Karpas-422 (cell line): Measurements from ENCODE around the gene IDUA. TPM values are rescaled to one million over a fixed set of nuclear protein-coding genes. Genes with fewer than 3 reads are reported as not detected.

Experiments
- DNase-seq: peaks from one replicate; pipeline ENCODE4 v3.0.0-alpha.2; 2015
- H2AFZ ChIP-seq: fragments of 200-600 bp; sonication (generic); 2 replicates; pipeline ENCODE4 v1.6.1; 2014; ENCODE audit warnings: antibody characterized with exemption, low read length, mixed read lengths
- H3K27ac ChIP-seq: fragments of 200-600 bp; sonication (generic); 2 replicates; pipeline ENCODE4 v1.5.1; 2014; ENCODE audit warnings: mild to moderate bottlenecking, low read length, moderate library complexity
- H3K27me3 ChIP-seq: fragments of 200-600 bp; sonication (generic); 2 replicates; pipeline ENCODE4 v1.6.1; 2014; ENCODE audit warnings: low read length, mixed read lengths
- H3K36me3 ChIP-seq: fragments of 200-600 bp; sonication (generic); 2 replicates; pipeline ENCODE4 v1.6.1; 2014; ENCODE audit warnings: low read length, mixed read lengths; ENCODE audit not compliant: insufficient read depth
- H3K4me1 ChIP-seq: fragments of 200-600 bp; sonication (generic); 2 replicates; pipeline ENCODE4 v1.6.1; 2014; ENCODE audit warnings: mild to moderate bottlenecking, low read length, mixed read lengths
- H3K4me2 ChIP-seq: fragments of 200-600 bp; sonication (generic); 2 replicates; pipeline ENCODE4 v1.6.1; 2014; ENCODE audit warnings: low read length, low read depth, mild to moderate bottlenecking; ENCODE audit not compliant: poor library complexity, severe bottlenecking
- H3K4me3 ChIP-seq: fragments of 200-600 bp; sonication (generic); 2 replicates; pipeline ENCODE4 v1.5.1; 2014; ENCODE audit warnings: mild to moderate bottlenecking, antibody characterized with exemption, low read length, mixed read lengths
- H3K79me2 ChIP-seq: fragments of 200-600 bp; sonication (generic); 2 replicates; pipeline ENCODE4 v1.6.1; 2014; ENCODE audit warnings: mild to moderate bottlenecking, low read length, mixed read lengths
- H3K9ac ChIP-seq: fragments of 200-600 bp; sonication (generic); 2 replicates; pipeline ENCODE4 v1.6.0; 2014; ENCODE audit warnings: low read length
- H3K9me2 ChIP-seq: fragments of 200-600 bp; sonication (generic), shearing (Covaris generic); replicated peaks from 2 replicates; pipeline ENCODE4 v1.6.0; 2014; ENCODE audit warnings: mild to moderate bottlenecking, low read length, moderate library complexity; ENCODE audit not compliant: insufficient read depth
- H3K9me3 ChIP-seq: fragments of 300-700, 200-600 bp; sonication (generic); 2 replicates; pipeline ENCODE4 v1.6.1; 2014; ENCODE audit warnings: low read length, mixed read lengths
- H4K20me1 ChIP-seq: fragments of 200-600 bp; sonication (generic); 2 replicates; pipeline ENCODE4 v1.6.1; 2014; ENCODE audit warnings: mild to moderate bottlenecking, antibody characterized with exemption, low read length, low read depth; ENCODE audit not compliant: insufficient read depth
- total RNA-seq: library from RNA; depleted of rRNA; stranded (reverse); fragments of >200 nt; shearing (Covaris generic); gene quantifications from 2 replicates; pipeline ENCODE4 v1.2.3, GENCODE V29; 2014; ENCODE audit warnings: low replicate concordance

IDUA gene
- total RNA-seq, 1 experiment from 2014 or later = 20.8 TPM

DNA sequence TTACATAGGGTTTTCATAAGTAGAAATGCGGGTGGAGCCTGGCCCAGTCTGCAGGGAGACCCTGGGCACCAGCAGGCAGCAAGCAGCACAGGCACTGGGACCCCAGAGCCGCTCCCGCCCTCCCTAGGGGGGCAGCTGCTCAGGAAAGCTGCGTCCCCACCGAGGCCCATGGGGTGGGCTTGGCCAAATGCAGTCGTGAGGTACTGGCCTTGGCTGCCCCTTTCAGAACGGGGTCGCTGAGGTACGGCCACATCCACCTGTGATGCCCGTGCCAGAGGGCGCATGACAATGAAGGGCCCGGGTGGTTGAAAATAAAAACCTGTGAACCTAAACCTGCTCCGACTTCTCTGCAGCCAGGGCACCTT lies 37.9 kb upstream of the IDUA start:
- H4K20me1 ChIP-seq = peaks cover 5% of the 10 kb centered on the region; the same call in 1 of the 2 replicates
- H3K9ac ChIP-seq = no peak overlapping the region

GRCh38 chr4:949656-950055 lies 37.2 kb upstream of the IDUA start:
- H3K27ac ChIP-seq = no peak overlapping the region
- H3K9me3 ChIP-seq = no peaks in the 10 kb centered on the region
- peaks cover 5% of the 10 kb centered on the region; the same call in 1 of the 2 replicates for H4K20me1 ChIP-seq
- no peaks in the 10 kb centered on the region for H3K27me3 ChIP-seq
- no peak for DNase-seq
- H3K79me2 ChIP-seq = no peaks in the 10 kb centered on the region
- H2AFZ ChIP-seq = no peak overlapping the region
- H3K4me1 ChIP-seq = no peaks in the 10 kb centered on the region
- H3K4me3 ChIP-seq = no peak overlapping the region
- H3K36me3 ChIP-seq = no peaks in the 10 kb centered on the region
- H3K9ac ChIP-seq = no peak overlapping the region
- H3K4me2 ChIP-seq = no peak overlapping the region
- H3K9me2 ChIP-seq = no peaks in the 10 kb centered on the region

More for the DNA sequence above, 37.9 kb upstream of the IDUA start:
- Histone ChIP-seq H2AFZ (no peak overlapping the region), H3K4me3 (no peak overlapping the region), H3K27me3 (no peaks in the 10 kb centered on the region), H3K9me3 (no peaks in the 10 kb centered on the region), H3K36me3 (no peaks in the 10 kb centered on the region), H3K4me2 (no peak overlapping the region), H3K4me1 (no peaks in the 10 kb centered on the region), H3K79me2 (no peaks in the 10 kb centered on the region), H3K27ac (no peak overlapping the region), H3K9me2 (no peaks in the 10 kb centered on the region)
- no peak for DNase-seq

DNA sequence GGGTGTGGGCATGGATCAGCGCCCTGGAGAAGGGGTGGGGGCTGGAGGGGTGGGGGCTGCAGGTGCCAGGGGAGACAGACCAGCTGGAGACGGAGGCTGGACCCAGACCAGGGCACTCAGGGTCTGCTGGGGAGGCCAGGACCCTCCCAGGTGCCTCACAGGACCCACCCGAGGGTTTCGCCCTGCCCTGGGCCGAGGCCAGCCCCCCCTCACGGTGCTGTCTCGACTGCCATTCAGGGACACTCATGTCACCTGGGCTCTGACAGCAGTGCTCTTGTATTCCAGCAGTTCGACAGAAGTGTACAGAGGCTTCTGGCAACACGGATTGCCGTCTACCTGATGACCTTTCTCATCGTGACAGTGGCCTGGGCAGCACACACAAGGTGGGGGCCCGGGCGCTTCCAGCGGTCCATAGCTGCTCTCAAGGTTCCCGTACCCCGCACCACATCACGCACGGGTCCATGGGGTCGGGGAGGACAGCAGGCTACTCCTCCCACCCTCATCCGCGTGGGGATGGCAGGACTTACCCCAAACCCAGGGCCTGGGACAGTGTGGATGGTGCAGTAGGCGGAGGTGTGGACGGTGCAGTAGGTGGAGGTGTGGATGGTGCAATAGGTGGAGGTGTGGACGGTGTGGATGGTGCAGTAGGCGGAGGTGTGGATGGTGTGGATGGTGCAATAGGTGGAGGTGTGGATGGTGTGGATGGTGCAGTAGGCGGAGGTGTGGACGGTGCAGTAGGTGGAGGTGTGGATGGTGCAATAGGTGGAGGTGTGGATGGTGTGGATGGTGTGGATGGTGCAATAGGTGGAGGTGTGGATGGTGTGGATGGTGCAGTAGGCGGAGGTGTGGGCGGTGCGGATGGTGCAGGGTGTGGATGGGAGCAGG lies 36.5 kb upstream of the IDUA start:
- H3K4me1 ChIP-seq = no peaks in the 10 kb centered on the region
- no peak overlapping the region for H2AFZ ChIP-seq
- H3K9me3 ChIP-seq = no peaks in the 10 kb centered on the region
- no peak overlapping the region for H3K4me2 ChIP-seq
- H3K27ac ChIP-seq = no peak overlapping the region
- no peaks in the 10 kb centered on the region for H3K27me3 ChIP-seq
- H3K9ac ChIP-seq = no peak overlapping the region
- H3K4me3 ChIP-seq = no peak overlapping the region
- no peak for DNase-seq
- no peaks in the 10 kb centered on the region for H3K9me2 ChIP-seq
- no peaks in the 10 kb centered on the region for H3K36me3 ChIP-seq
- H4K20me1 ChIP-seq = peaks cover 5% of the 10 kb centered on the region; the same call in 1 of the 2 replicates
- no peaks in the 10 kb centered on the region for H3K79me2 ChIP-seq

GRCh38 chr4:951186-951585 lies 35.7 kb upstream of the IDUA start:
- Histone ChIP-seq H3K4me3 (no peak overlapping the region), H2AFZ (no peak overlapping the region), H3K9ac (no peak overlapping the region), H4K20me1 (peaks cover 5% of the 10 kb centered on the region; the same call in 1 of the 2 replicates), H3K36me3 (no peaks in the 10 kb centered on the region), H3K79me2 (no peaks in the 10 kb centered on the region), H3K4me1 (no peaks in the 10 kb centered on the region), H3K9me2 (no peaks in the 10 kb centered on the region), H3K27ac (no peak overlapping the region), H3K9me3 (no peaks in the 10 kb centered on the region), H3K27me3 (no peaks in the 10 kb centered on the region), H3K4me2 (no peak overlapping the region)
- DNase-seq = no peak

DNA sequence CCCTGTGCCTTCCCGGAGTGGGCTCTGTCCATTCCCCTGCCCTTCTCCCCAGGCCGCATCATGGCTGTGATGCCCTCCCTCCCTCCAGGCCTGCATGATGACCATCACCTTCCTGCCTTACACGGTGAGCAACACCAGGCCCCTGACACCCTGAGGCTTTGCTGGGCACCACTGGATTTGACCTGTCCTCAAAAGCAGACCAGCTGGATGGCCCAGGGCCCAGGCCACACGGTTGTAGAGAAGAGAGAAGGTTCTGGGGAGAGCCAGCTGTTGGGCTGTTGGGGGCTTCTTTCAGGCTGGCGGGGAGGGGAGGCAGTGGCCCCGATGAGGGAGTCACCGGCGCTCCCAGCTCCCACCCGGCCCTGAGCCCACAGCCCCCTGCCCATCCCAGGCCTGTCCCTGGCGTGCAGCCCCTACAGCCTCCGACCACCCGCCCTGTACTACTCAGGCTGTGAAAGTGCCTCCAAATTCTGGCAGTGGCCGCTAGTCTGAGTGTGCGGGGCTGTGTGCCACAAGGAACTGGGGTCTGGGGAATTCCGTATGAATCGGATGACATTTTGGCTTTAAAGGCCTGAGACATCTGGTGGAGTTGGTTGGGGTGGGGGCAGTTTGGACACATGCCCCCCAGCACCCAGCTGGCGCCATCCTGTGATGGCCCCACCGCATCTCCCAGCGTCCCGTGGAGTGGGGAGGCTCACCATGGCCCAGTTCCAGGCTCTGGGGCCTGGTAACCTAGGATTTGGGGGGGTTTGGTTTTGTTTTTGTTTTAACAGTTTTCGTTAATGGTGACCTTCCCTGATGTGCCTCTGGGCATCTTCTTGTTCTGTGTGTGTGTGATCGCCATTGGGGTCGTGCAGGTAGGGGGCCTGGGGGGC lies 35.0 kb upstream of the IDUA start:
- Histone ChIP-seq H3K9me2 (no peaks in the 10 kb centered on the region), H3K79me2 (no peaks in the 10 kb centered on the region), H3K27ac (no peak overlapping the region), H2AFZ (no peak overlapping the region), H3K36me3 (no peaks in the 10 kb centered on the region), H3K4me1 (no peaks in the 10 kb centered on the region), H3K9me3 (no peaks in the 10 kb centered on the region), H4K20me1 (peaks cover 5% of the 10 kb centered on the region; the same call in 1 of the 2 replicates), H3K9ac (no peak overlapping the region), H3K27me3 (no peaks in the 10 kb centered on the region), H3K4me3 (no peak overlapping the region), H3K4me2 (no peak overlapping the region)
- DNase-seq = no peak

DNA sequence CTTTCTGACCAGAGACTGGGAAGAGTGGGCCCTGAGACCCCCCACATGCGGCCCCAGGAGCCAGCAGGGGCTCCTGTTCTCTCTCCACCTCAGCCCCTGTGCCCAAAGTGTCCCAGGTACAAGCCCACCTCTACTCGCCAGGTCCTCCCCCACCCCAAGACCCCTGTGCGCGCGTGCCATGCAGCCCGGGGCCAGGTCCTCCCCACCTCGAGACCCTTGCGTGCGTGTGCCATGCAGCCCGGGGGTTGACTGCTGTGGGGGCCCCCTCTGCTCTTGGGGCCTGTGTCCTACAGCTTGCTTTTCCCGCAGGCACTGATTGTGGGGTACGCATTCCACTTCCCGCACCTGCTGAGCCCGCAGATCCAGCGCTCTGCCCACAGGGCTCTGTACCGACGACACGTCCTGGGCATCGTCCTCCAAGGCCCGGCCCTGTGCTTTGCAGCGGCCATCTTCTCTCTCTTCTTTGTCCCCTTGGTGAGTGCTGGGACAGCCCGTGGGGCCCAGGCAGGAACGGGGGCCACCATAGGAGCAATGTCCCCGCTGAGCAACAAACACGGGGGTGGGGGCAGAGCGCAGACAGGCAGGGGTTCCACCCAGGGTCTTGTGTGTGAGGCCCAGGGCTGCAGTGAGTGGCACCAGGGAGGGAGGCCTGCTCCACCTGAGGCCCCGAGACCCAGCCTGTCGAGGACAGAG lies 33.8 kb upstream of the IDUA start:
- Histone ChIP-seq H3K9ac (no peak overlapping the region), H4K20me1 (peaks cover 5% of the 10 kb centered on the region; the same call in 1 of the 2 replicates), H3K36me3 (no peaks in the 10 kb centered on the region), H3K27ac (no peak overlapping the region), H3K4me1 (no peaks in the 10 kb centered on the region), H3K79me2 (no peaks in the 10 kb centered on the region), H3K27me3 (no peaks in the 10 kb centered on the region), H3K9me3 (no peaks in the 10 kb centered on the region), H3K4me2 (no peak overlapping the region), H3K9me2 (no peaks in the 10 kb centered on the region), H3K4me3 (no peak overlapping the region), H2AFZ (no peak overlapping the region)
- DNase-seq = no peak

- no peak overlapping the region for H3K4me2 ChIP-seq
- no peaks in the 10 kb centered on the region for H3K36me3 ChIP-seq
- H3K27ac ChIP-seq = no peak overlapping the region
- 0 out of 2 replicates have a peak, but pooled peaks cover 5% of the 10 kb centered on the region for H4K20me1 ChIP-seq
- no peak overlapping the region for H3K4me3 ChIP-seq
- no peaks in the 10 kb centered on the region for H3K9me3 ChIP-seq
- no peaks in the 10 kb centered on the region for H3K79me2 ChIP-seq
- no peaks in the 10 kb centered on the region for H3K9me2 ChIP-seq
- no peaks in the 10 kb centered on the region for H3K27me3 ChIP-seq
- no peak overlapping the region for H2AFZ ChIP-seq
- H3K9ac ChIP-seq = no peak overlapping the region
- no peak for DNase-seq
- no peaks in the 10 kb centered on the region for H3K4me1 ChIP-seq
These were observed 33.3 kb upstream of the IDUA start for GRCh38 chr4:953574-953915.
